HG02623 (cell line): ENCODE results near the gene KRTAP10-4.
"Not testable (repeated sequence)": the region's sequence is repeated elsewhere in the genome, so short reads cannot be mapped to it uniquely, and the experiment has no call there.

Source experiments
- ATAC-seq: cut with Tn5 transposase; IDR thresholded peaks from one replicate; pipeline ENCODE4 v1.9.1; 2021; ENCODE audit warnings: moderate library complexity; ENCODE audit not compliant: unreplicated experiment

KRTAP10-4 gene

DNA sequence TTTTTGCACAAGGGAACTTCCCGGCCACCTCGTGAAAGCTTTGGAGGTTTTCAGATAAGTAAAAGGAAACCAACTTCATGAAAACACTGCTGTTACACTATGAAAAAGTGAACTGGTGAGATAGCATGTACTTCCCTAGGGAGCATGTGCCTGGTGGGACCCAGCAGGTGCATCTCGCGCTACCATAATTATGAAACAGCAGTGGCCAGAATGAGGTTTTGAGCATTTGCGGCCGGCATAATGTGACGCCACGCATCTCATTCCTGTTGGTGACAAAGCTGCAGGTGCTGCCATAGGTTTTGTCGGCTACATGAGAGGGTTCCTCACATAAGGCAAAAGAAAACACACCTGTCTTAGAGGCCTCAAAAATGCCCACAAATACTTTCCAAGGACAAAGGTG is 16.6 kb upstream of the KRTAP10-4 start:
- ATAC-seq, result no peak

DNA sequence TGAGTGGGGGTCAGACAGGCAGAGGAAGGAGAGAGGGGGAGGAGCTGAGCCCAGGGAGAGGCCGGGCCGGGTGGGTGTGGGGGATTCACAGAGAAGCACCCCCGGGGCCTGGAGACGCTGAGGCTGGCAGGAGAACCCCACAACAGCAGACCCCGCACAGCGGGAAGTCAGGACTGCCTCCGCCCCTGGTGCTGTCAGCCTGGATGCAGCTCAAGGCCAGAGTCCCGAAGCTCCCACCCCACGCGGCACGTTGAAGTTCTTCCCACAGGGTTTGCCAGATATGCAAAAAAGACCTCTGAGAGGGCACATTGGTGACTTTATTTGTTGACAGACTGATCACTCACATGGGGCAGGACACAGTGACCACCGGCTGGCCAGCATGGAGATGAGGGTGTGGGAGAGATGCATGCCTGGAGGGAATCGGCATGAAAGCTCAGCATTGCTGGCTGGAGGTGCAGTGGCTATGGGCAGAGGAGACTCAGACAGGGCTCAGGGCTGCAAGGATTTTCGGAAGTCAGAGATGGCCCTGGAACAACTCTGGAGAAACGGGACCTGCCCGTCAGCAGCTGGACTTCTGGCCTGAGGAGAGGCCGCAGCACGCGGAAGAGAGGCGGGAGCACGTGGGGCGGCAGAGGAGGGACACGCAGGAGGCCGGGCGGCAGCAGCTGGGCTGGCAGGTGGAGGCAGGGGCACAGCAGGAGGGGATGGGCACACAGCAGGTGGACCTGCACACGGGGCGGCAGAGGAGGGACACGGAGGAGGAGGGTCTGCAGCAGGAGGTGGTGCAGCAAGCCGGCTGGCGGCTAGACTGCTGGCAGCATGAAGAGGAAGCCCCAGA is 15.8 kb upstream of the KRTAP10-4 start:
- no peak for ATAC-seq

DNA sequence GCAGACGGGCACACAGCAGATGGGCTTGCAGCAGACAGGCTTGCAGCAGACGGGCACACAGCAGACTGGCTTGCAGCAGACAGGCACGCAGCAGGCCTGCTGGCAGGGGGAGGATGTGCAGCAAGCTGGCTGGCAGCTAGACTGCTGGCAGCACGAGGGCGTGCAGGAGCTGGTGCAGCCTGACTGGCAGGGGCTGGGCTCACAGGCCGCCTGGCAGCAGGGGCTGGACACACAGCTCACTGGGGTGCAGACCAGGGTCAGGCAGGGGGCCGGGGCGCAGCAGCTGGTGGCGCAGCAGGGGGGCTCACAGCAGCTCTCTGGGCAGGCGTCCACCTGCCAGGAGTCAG is 15.2 kb upstream of the KRTAP10-4 start:
- ATAC-seq, result not testable (repeated sequence)

DNA sequence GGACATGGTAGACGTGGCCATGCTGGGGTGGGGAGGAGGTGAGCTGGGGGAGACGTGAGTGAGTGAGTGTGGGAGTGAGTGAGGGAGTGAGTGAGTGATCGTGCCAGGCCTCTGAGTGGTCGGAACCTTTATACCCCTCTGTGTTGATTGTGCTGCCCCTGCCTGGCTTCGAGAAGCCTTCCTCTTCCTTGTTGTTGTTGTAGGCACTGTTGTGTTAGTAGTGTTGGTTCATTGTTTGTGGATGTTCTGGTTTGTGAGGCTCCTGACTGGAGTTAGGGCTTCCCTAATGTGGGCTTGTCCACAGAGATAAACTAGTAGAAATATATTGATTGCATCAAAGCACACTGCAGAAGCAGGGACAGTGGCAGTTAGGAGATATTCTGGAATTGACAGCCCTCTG is 14.8 kb upstream of the KRTAP10-4 start, which contains the start of gene KRTAP10-3:
TSS of gene KRTAP10-3 (minus strand) at position 101 of the 400 bp plus-strand sequence. CDS start at position 21, 80 bp downstream.
- no peak for ATAC-seq

DNA sequence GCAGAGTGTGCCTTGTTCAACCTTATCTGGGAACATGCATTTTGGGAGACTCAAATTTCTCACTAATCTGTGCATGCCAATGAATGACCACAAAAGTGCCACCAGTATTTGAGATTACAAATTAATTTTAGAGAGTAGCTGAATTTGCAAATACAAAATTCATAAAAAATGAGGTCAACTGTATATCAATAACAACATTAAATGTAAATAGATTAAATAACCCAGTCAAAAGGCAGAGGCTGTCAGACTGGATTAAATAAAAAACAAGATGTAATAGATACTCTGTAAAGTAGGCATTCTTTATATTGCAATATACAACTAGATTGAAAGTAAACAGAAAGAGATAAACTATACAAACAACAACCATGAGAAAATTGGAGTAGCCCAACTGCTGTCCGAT is 9.4 kb upstream of the KRTAP10-4 start:
- no peak for ATAC-seq

DNA sequence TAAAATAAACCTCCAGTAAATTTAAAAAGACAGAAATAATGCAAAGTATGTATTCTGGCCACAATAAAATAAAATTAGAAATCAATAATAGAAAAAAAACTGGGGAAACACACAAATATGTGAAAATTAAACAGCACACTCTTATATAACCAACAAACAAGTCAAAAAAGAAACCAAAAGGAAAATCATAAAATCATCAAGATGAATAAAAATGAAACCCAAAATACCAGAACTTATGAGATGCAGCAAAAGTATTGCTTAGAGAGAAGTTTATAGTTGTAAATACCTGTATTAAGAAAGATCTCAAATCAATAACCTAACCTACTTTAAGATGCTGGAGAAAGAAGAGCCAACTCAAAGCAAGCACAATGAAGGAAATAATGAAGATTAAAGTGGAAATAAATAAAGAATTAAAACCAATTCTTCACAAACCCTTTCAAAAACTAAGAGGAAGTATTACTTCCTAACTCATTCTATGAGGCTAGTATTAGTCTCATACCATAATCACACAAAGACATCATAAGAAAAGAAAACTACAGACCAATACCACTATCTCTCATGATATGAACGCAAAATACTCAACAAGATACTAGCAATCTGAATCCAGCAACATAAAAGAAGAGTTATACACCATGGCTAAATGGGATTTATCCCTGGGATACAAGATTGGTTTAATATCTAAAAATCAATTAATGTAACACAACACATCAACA is 8.5 kb upstream of the KRTAP10-4 start:
- no peak for ATAC-seq

DNA sequence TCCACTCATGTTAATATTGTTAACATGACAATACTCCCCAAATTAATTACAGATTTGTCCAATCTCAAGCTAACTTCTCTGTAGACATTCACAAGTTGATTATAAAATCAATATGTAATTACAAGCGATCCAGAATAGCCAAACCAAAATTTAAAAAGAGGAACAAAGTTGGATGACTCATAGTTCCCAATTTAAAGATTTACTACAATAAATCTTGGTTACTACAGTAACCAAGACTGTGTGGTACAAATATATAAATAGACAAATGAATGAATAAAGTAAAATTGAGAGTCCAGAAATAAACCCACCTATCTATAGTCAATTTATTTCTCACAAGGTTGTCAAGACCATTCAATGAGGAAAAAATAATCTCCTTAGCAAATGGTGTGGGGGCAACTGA is 7.1 kb upstream of the KRTAP10-4 start:
- no peak for ATAC-seq

DNA sequence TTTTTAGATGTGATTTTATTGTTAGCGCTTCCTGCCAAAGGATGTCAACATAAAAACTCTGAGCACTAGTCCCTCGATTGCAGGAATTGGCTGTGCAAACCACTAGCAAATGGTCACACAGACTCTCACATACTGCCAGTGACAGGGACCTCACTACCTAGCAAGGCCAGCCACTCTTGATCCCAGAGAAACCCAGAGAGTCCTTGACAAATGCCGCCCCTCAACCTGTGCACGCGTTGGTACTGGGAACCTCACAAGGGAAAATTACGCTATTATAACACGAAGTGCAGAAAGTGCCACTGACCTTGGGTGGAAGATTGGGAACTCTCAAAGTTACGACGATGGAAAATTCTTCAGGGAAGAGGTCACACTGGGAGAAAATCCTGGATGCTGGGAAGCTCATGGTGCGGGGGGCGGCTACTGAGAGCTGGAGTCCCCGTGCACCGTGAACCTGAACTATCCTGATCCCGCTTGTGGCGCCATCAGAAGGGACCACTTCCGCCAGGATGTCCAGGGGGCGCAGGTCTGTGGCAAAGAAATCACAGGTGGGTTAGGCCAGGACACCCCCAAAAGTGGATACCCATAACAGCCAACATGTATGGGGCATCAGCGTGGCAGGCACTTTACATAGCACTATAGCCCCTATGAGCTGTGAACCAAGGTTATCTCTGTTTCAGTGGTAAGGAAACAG is 5.9 kb upstream of the KRTAP10-4 start:
- no peak for ATAC-seq

DNA sequence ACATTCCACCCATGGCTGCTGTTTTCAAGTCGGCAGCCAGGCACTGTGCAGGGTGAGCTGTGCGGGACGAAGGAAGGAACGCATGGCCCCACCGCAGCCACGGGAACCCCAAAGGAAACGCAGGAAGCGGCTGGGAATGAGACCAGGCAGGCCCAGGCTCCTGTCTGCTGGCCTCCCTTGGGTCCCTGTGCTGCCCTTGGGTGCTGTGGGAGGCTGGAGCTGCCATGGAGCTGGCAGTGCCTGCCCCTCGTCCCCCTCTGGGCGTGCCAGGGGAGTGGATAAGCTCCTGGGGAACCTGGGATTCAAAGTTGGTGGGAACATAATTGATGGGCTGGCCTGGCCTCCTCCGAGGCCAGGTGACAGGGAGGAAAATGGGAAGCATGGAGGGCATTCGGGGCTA is 5.3 kb upstream of the KRTAP10-4 start:
- no peak for ATAC-seq

DNA sequence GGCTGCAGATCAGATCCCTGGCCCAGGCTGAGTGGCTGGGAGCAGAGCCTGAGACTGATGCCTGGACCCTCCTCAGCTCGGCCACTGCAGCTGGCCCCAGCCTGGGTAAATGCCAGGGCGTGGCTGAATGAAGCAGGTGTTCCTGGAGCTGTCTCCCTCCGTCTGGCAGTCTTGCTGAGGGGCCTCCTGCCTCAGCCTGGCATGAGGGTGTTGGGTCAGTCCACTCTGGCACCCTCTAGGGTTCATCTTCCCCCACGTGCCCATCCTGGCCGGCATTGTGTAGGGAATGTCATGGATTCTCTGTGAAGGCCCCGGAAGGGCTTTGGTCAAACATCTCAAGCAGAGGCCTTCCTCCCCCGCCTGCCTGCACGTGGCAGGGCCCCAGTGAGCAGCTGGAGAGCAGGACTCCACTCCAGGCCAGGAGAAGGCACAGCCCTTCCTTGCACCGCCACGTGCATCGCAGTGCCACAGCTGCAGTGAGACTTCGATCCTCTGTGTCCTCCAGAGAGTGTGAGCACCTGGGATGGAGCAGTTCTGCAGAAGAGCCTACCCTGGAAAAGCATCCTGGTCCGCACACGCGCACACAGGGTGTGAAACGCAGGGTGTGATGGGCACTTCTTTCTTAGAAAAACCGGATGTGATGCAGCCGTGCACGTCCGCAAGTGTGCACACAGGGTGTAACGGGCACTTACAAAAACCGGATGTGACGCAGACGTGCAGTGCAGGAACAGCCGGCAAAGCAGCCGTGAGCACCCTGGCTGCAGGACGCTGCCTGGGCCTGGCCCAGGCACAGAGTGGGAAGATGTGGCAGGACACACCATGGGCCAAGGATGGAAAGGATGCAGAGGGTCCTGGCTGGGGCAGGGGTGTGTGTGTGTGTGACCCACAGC is 4.6 kb upstream of the KRTAP10-4 start:
- no peak for ATAC-seq

DNA sequence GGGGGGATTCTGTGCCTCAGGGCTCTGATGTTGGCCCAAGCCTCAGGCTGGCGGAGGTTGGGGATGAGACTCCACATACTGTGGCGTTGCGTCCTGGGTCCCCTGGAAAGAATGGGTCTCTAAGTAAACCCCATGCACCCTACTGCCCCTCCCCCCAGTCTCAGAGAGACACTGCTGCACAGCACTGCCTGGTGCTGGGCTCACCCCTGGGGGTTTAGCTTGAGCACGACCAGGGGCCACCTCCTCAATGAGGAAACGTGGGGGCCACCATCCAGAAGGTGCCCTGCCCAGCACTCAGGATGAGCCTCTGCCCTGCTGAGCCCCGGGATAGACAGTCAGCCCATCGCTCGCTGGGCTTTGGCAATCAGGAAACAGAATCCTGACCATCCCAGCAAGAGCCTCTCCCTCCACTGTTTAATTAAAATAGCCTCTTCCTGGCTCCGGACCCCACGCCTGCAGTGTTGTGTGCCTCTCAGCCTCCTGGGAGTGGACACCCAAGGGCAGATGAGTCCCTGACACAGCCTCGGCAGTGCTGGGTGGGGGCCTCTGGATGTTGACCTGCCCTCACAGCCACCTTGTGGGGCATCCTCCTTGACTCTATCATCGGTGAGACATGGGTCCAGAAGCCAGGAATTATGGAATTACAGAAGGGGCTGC is 3.5 kb upstream of the KRTAP10-4 start:
- ATAC-seq, result no peak

DNA sequence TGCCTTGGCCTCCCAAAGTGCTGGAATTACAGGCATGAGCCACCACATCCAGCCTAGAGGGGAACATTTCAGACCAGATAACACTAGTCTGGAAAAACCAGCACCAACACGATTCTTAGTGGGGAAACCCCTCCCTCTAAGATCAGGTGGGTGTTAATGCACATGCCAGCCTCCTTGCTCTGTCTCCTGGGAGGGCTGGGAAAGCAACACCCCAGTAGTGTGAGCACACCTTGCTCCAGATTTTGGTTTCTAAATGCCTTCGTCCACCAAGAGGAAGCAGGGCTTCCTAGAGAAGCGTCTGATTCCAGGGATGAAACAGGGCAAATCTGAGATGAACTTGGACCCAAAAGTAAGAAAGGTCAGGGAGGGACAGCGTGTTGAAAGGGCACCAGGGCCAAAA is 2.2 kb upstream of the KRTAP10-4 start:
- ATAC-seq, result no peak

DNA sequence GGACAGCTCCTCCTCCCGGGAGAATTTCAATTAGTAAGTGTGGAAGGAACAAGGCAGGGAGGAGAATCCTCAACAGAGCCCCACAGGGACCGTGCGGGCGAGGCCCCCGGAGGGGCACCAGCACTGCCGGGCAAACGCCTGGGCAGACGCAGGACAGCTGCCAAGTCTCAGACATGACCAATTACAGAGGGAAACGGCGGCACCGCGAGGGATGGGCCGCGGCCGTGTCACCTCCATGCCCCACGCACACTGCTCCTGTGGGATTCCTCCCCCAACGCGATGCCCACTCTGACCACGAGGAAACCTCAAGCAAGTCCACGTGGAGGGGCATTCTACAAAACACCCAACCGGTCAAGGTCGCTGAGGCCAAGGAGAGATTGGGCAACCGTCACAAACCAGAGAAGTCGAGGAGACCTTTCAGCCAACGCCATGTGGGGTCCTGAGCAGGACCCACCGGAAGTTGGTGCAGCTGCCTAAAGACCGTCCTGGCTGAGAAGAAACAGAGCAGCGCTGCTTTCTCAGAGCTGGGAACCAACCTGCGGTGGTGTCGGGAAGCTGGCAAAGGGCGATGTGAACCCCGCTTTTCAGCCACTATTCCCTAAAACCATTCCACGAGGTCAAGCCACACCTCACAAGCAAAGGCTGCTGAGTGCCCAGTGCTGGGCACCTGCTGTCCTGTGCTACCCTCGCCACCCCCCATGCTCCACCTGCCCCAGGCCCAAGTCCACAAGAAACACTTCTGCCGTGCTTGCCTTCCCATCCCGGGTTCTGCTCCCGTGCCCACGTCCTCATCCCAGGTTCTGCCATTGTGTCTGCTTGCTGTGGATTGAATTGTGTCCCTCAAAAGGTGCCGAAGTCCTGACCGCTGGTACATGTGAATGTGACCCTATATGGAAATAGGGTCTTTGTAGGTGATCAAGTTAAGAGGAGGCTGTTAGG is 1.4 kb upstream of the KRTAP10-4 start:
- ATAC-seq, result no peak

DNA sequence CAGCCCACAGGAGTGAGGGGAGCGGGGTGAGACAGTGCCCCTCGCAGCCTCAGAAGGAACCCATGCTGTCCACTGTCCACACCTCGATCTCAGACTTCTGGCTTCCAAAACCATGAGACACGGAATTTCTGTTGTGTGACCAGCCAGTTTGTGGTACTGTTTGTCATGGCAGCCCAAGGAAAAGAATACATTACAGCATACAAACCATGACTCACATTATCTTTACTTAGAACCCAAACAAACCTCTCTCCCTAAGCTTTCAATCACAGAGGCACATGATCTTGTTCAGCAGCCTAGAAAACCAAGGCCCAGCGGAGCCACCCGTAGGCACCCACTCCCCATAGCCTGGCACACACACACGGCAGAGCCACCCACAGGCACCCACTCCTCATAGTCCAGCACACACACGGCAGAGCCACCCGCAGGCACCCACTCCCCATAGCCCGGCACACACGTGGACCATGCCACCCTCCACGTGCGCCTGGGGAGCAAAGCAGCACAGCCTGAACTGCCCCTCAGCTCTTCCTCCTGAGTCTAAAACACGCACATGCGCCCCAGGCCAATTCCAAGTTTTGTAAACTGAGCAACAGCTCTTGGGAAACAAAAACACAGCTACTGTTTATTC is 458 bp upstream of the KRTAP10-4 start:
- ATAC-seq, result no peak

DNA sequence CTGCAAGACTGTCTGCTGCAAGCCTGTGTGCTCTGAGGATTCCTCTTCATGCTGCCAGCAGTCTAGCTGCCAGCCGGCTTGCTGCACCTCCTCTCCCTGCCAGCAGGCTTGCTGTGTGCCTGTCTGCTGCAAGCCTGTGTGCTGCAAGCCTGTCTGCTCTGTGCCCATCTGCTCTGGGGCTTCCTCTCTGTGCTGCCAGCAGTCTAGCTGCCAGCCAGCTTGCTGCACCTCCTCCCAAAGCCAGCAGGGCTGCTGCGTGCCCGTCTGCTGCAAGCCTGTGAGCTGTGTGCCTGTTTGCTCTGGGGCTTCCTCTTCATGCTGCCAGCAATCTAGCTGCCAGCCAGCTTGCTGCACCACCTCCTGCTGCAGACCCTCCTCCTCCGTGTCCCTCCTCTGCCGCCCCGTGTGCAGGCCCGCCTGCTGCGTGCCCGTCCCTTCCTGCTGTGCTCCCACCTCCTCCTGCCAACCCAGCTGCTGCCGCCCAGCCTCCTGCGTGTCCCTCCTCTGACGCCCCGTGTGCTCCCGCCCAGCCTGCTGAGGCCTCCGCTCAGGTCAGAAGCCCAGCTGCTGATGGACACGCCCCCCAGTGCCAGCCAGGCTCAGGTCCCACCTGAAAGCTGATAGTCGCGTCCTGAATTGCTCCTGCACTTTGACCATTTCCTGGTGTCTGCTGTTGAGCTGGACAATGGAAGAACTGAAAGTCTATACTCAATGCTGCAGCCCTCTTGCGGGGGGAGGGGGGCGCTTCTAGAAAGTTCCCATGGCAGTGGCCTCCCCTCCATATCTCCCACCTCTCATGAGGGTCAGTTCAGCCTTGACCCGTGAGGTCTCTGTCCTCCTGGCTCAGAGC is 1.2 kb downstream of the KRTAP10-4 start:
- ATAC-seq, result no peak

DNA sequence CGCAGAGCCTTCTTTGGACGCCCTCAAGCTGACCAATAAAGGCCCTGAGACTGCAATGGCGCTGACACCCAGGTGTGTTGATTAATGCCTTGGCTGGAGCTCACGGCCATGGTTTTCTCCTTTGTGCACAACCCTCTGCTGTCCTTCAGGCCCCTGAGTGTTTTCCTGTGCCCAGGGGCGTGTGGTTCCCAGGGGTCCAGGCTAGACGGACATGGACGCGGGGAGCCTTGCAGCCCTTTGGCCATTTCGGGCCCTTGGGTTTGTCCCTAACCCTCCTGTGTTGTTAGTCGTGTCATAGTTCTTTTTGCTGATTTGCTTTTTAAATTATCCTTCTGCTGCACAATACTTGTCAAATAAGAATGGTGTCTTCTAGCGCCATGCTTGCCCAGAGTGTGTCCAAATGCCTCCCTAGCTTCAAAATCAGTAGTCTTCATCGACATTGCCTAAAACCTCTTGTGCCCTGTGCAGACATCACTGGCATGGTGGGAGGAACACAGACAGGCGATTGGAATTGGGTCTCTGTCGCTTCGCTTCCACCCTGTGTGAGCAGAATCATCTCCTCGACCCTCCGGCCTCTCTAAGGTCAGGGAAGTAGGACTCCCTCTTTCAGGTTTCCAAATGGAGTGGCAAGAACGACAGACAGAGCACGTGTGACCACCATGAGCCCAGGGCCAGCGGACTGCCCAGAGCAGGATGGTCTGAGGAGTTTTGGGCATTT is 1.9 kb downstream of the KRTAP10-4 start:
- no peak for ATAC-seq

DNA sequence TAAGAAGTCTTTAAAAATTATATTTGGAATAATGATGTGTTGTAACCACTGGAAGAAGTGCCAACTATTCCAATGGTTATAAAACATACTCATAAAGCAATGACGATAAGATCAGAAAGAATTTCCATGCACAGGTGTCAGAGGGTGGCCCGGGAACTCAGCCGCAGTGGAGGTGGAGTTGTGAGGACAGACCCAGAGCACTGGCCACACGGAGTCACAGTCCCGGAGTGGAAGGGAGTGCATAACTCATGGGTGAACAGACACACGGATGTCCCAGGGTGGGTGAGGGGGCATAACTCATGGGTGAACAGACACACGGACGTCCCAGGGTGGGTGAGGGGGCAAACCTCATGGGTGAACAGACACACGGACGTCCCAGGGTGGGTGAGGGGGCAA is 2.5 kb downstream of the KRTAP10-4 start:
- ATAC-seq, result no peak
